CD4-positive, alpha-beta T cell treated with Interleukin-10 for 1 hour (primary cell): ENCODE data around the gene ATXN1.

Source experiments
- DNase-seq: peaks from one replicate; pipeline ENCODE4 v3.0.0-alpha.2; 2020

The ATXN1 gene

GRCh38 chr6:16320533-16321340 is 440.5 kb downstream of the ATXN1 start:
- no peak for DNase-seq

- DNase-seq, result peak; percentile 76
These were observed 441.3 kb downstream of the ATXN1 start for GRCh38 chr6:16319813-16320532.

GRCh38 chr6:16318953-16319720 is 442.1 kb downstream of the ATXN1 start:
- DNase-seq, result no peak

- DNase-seq, result peak; percentile 15
These were observed 442.7 kb downstream of the ATXN1 start for GRCh38 chr6:16318538-16318937.

- DNase-seq, result peak; percentile 68
These were observed 444.5 kb downstream of the ATXN1 start for GRCh38 chr6:16316741-16317251.

- DNase-seq, result no peak
These were observed 447.0 kb downstream of the ATXN1 start for GRCh38 chr6:16314296-16314695.

GRCh38 chr6:16313732-16314131 is 447.5 kb downstream of the ATXN1 start:
- DNase-seq, result no peak

- DNase-seq, result no peak
These were observed 449.5 kb downstream of the ATXN1 start for GRCh38 chr6:16311763-16312162.

- DNase-seq, result no peak
These were observed 454.9 kb downstream of the ATXN1 start for GRCh38 chr6:16306334-16306733.

- no peak for DNase-seq
These were observed 455.5 kb downstream of the ATXN1 start for GRCh38 chr6:16305788-16306187.

- DNase-seq, result no peak
These were observed 456.0 kb downstream of the ATXN1 start for GRCh38 chr6:16305246-16305725.

- no peak for DNase-seq
These were observed 458.3 kb downstream of the ATXN1 start for GRCh38 chr6:16302721-16303552.

GRCh38 chr6:16301511-16301910 is 459.7 kb downstream of the ATXN1 start:
- no peak for DNase-seq

GRCh38 chr6:16299861-16300260 is 461.4 kb downstream of the ATXN1 start:
- no peak for DNase-seq

GRCh38 chr6:16296061-16296670 is 465.1 kb downstream of the ATXN1 start:
- DNase-seq, result no peak

- no peak for DNase-seq
These were observed 465.8 kb downstream of the ATXN1 start for GRCh38 chr6:16295471-16295870.

- no peak for DNase-seq
These were observed 466.2 kb downstream of the ATXN1 start for GRCh38 chr6:16295060-16295459.

GRCh38 chr6:16294371-16294770 is 466.9 kb downstream of the ATXN1 start:
- no peak for DNase-seq

GRCh38 chr6:16292942-16293341 is 468.3 kb downstream of the ATXN1 start:
- no peak for DNase-seq

- DNase-seq, result no peak
These were observed 468.8 kb downstream of the ATXN1 start for GRCh38 chr6:16292432-16292831.

GRCh38 chr6:16291739-16292138 is 469.5 kb downstream of the ATXN1 start:
- DNase-seq, result no peak

GRCh38 chr6:16288163-16288562 is 473.1 kb downstream of the ATXN1 start:
- DNase-seq, result no peak
